H9 (cell line): ENCODE results near the gene BTBD7. TPM values are rescaled to one million over a fixed set of nuclear protein-coding genes. Genes with fewer than 3 reads are reported as not detected.

ENCODE experiments used
- DNase-seq: peaks from one replicate; pipeline ENCODE4 v3.0.0-alpha.2; 2017
- H2AFZ ChIP-seq: one replicate; pipeline ENCODE4 v1.6.1; 2013; ENCODE audit warnings: mild to moderate bottlenecking, low read length, control low read depth, moderate library complexity
- H2AK5ac ChIP-seq: 2 replicates; pipeline ENCODE4 v1.6.1; 2013; ENCODE audit warnings: low read length, control low read depth, mixed read lengths; ENCODE audit not compliant: insufficient read length
- H2BK120ac ChIP-seq: one replicate; pipeline ENCODE4 v1.6.1; 2013; ENCODE audit warnings: low read depth, mild to moderate bottlenecking, low read length, control low read depth, inconsistent platforms; ENCODE audit not compliant: poor library complexity, severe bottlenecking
- H2BK12ac ChIP-seq: 2 replicates; pipeline ENCODE4 v1.6.1; 2013; ENCODE audit warnings: low read length, control low read depth, mixed read lengths, low read depth; ENCODE audit not compliant: insufficient read length
- H2BK15ac ChIP-seq: 2 replicates; pipeline ENCODE4 v1.6.1; 2013; ENCODE audit warnings: low read depth, low read length, control low read depth
- H2BK20ac ChIP-seq: one replicate; pipeline ENCODE4 v1.6.1; 2013; ENCODE audit warnings: low read depth, mild to moderate bottlenecking, low read length, control low read depth, inconsistent platforms; ENCODE audit not compliant: poor library complexity, severe bottlenecking
- H2BK5ac ChIP-seq: 2 replicates; pipeline ENCODE4 v1.6.1; 2013; ENCODE audit warnings: low read length, control low read depth, mixed read lengths; ENCODE audit not compliant: insufficient read length
- H3K14ac ChIP-seq: 2 replicates; pipeline ENCODE4 v1.6.1; 2013; ENCODE audit warnings: low read length, control low read depth; ENCODE audit not compliant: insufficient read depth
- H3K18ac ChIP-seq: 2 replicates; pipeline ENCODE4 v1.6.1; 2013; ENCODE audit warnings: low read depth, mild to moderate bottlenecking, mixed read lengths, low read length, control low read depth; ENCODE audit not compliant: insufficient read length
- H3K23ac ChIP-seq: 2 replicates; pipeline ENCODE4 v1.6.1; 2013; ENCODE audit warnings: low read length, control low read depth, mixed read lengths, low read depth; ENCODE audit not compliant: insufficient read length
- H3K23me2 ChIP-seq: 2 replicates; pipeline ENCODE4 v1.6.1; 2013; ENCODE audit warnings: low read depth, mild to moderate bottlenecking, mixed read lengths, low read length, control low read depth; ENCODE audit not compliant: insufficient read length, poor library complexity, severe bottlenecking
- H3K27ac ChIP-seq: 2 replicates; pipeline ENCODE4 v1.5.1; 2013; ENCODE audit warnings: low read length, control low read depth, mixed read lengths, low read depth; ENCODE audit not compliant: insufficient read length
- H3K27me3 ChIP-seq: 2 replicates; pipeline ENCODE4 v1.6.1; 2013; ENCODE audit warnings: low read length, control low read depth, inconsistent platforms; ENCODE audit not compliant: insufficient read depth
- H3K4ac ChIP-seq: 2 replicates; pipeline ENCODE4 v1.6.1; 2013; ENCODE audit warnings: low read depth, mild to moderate bottlenecking, control low read depth, inconsistent platforms, low read length, moderate library complexity
- H3K4me1 ChIP-seq: 2 replicates; pipeline ENCODE4 v1.6.1; 2013; ENCODE audit warnings: low read length, control low read depth, inconsistent platforms; ENCODE audit not compliant: insufficient read depth
- H3K4me2 ChIP-seq: 2 replicates; pipeline ENCODE4 v1.6.1; 2013; ENCODE audit warnings: low read length, control low read depth, mixed read lengths; ENCODE audit not compliant: insufficient read length, insufficient read depth
- H3K56ac ChIP-seq: 2 replicates; pipeline ENCODE4 v1.6.1; 2013; ENCODE audit warnings: low read depth, mild to moderate bottlenecking, mixed read lengths, low read length, control low read depth; ENCODE audit not compliant: insufficient read length
- H3K79me1 ChIP-seq: 2 replicates; pipeline ENCODE4 v1.6.1; 2013; ENCODE audit warnings: low read depth, mild to moderate bottlenecking, moderate library complexity, low read length, control low read depth, inconsistent platforms; ENCODE audit not compliant: insufficient read depth, poor library complexity, severe bottlenecking
- H3K79me2 ChIP-seq: 2 replicates; pipeline ENCODE4 v1.6.1; 2013; ENCODE audit warnings: low read length, control low read depth, inconsistent platforms; ENCODE audit not compliant: insufficient read depth
- H3K9ac ChIP-seq: 2 replicates; pipeline ENCODE4 v1.6.1; 2013; ENCODE audit warnings: low read length, control low read depth, mixed read lengths; ENCODE audit not compliant: insufficient read length; ENCODE audit errors: extremely low read depth
- H3K9me3 ChIP-seq: one replicate; pipeline ENCODE4 v1.6.1; 2013; ENCODE audit warnings: low read depth, low read length, inconsistent platforms; ENCODE audit not compliant: control insufficient read depth
- H3T11ph ChIP-seq: one replicate; pipeline ENCODE4 v1.6.1; 2013; ENCODE audit warnings: mild to moderate bottlenecking, low read length, control low read depth, inconsistent platforms
- H4K20me1 ChIP-seq: one replicate; pipeline ENCODE4 v1.6.1; 2013; ENCODE audit not compliant: control insufficient read depth, insufficient read length, insufficient read depth
- H4K5ac ChIP-seq: 2 replicates; pipeline ENCODE4 v1.6.1; 2013; ENCODE audit warnings: low read depth, mild to moderate bottlenecking, mixed read lengths, low read length, control low read depth; ENCODE audit not compliant: insufficient read length
- H4K8ac ChIP-seq: replicated peaks from 2 replicates; pipeline ENCODE4 v1.6.1; 2013; ENCODE audit warnings: low read length, control low read depth, mixed read lengths, low read depth; ENCODE audit not compliant: insufficient read length
- H4K91ac ChIP-seq: 2 replicates; pipeline ENCODE4 v1.6.1; 2013; ENCODE audit warnings: low read depth, mild to moderate bottlenecking, moderate library complexity, mixed read lengths, low read length, control low read depth; ENCODE audit not compliant: insufficient read length
- H3K27ac Mint-ChIP-seq, 3 experiments: 2 replicates in 2 of 3; 3 replicates in 1 of 3; pipeline ENCODE4 v1.8.0; 2020 to 2021; ENCODE audit warnings: mixed read lengths in 3 of 3, mild to moderate bottlenecking in 1 of 3, moderate library complexity in 1 of 3
- H3K27me3 Mint-ChIP-seq: 2 replicates; pipeline ENCODE4 v1.8.0; 2021; ENCODE audit warnings: low read depth, mild to moderate bottlenecking, moderate library complexity, mixed read lengths
- H3K36me3 Mint-ChIP-seq, 3 experiments: 2 replicates in 2 of 3; 3 replicates in 1 of 3; pipeline ENCODE4 v1.8.0; 2020 to 2021; ENCODE audit warnings: low read depth in 3 of 3, mixed read lengths in 3 of 3; ENCODE audit not compliant: insufficient read depth in 1 of 3
- H3K4me1 Mint-ChIP-seq, 2 experiments: 2 replicates each; pipeline ENCODE4 v1.8.0; 2020; ENCODE audit warnings: mixed read lengths in 2 of 2
- H3K4me3 Mint-ChIP-seq, 2 experiments: 2 replicates in 1 of 2; 3 replicates in 1 of 2; pipeline ENCODE4 v1.8.0; 2020 to 2021; ENCODE audit warnings: mild to moderate bottlenecking in 2 of 2, mixed read lengths in 2 of 2, moderate library complexity in 1 of 2
- H3K9me3 Mint-ChIP-seq, 2 experiments: 2 replicates in 1 of 2; 3 replicates in 1 of 2; pipeline ENCODE4 v1.8.0; 2020; ENCODE audit warnings: mild to moderate bottlenecking in 2 of 2, mixed read lengths in 2 of 2, moderate library complexity in 1 of 2
- CTCF ChIP-seq: fragments of 200-600 bp; sonication (generic); conservative IDR thresholded peaks from 3 replicates; pipeline ENCODE4 v1.8.0; 2021; ENCODE audit warnings: antibody characterized with exemption, mild to moderate bottlenecking
- WGBS: extraction: QIAGEN DNeasy Blood & Tissue Kit; methylation state at CpG from one replicate; pipeline ENCODE4 v1.1.7; 2013; ENCODE audit warnings: missing lambda C conversion rate, low lambda C conversion rate, mixed read lengths; ENCODE audit not compliant: insufficient read length; ENCODE audit errors: extremely low coverage; 5-methylcytosine and 5-hydroxymethylcytosine counted together
- total RNA-seq: library from RNA; stranded (reverse); gene quantifications from 2 replicates; pipeline ENCODE4 v1.2.1, GENCODE V29; 2021

BTBD7 gene
- total RNA-seq, 1 experiment from 2014 or later: 44.1 TPM

- Histone ChIP-seq H3K4me1 (0 out of 2 replicates have a peak, but pooled peaks cover 2% of the 10 kb centered on the region), H3K14ac (no peak overlapping the region), H2BK20ac (no peak overlapping the region), H4K8ac (no peak overlapping the region), H3K18ac (no peak overlapping the region), H3K56ac (no peak overlapping the region), H3K79me2 (no peaks in the 10 kb centered on the region), H2AK5ac (no peak overlapping the region), H4K91ac (no peak overlapping the region), H2AFZ (no peak overlapping the region), H3K4me2 (no peak overlapping the region), H2BK12ac (no peak overlapping the region), H3K23me2 (peaks cover 7% of the 10 kb centered on the region), H2BK15ac (no peak overlapping the region), H3K9ac (no peak overlapping the region), H3K79me1 (no peaks in the 10 kb centered on the region), H3K23ac (no peak overlapping the region), H3K4ac (no peak overlapping the region), H3K27me3 (no peaks in the 10 kb centered on the region), H4K5ac (no peak overlapping the region), H3K9me3 (peaks cover 24% of the 10 kb centered on the region), H4K20me1 (no peaks in the 10 kb centered on the region), H3K27ac (no peak overlapping the region), H3T11ph (no peak overlapping the region), H2BK5ac (no peak overlapping the region), H2BK120ac (no peak overlapping the region)
- Mint-ChIP-seq H3K4me3 (no peak overlapping the region), H3K27ac (no peak overlapping the region; a peak in 1 of 7 replicates), H3K27me3 (no peaks in the 10 kb centered on the region; the same call in 1 of the 2 replicates), H3K9me3 (peaks cover 36% of the 10 kb centered on the region in 2 experiments), H3K36me3 (peaks cover 30 to 54% (median 34%) of the 10 kb centered on the region in 3 experiments), H3K4me1 (peaks cover 22 to 25% of the 10 kb centered on the region in 2 experiments)
- DNase-seq: peak; percentile 72
- no CpG with 5 or more reads among the region's 4 CpGs for WGBS
- no peak for TF ChIP-seq CTCF
These were observed 4.4 kb upstream of the BTBD7 start for GRCh38 chr14:93337143-93337753.
